Measurements from ENCODE around the gene FAM3C.

FAM3C gene

GRCh38 chr7:121384265-121384664 is 11.8 kb downstream of the FAM3C start:
- H3K4me2 ChIP-seq (ENCODE audit: low read length) = peak overlapping the region; percentile 19; the same call in 1 of the 2 replicates
- H3K9me2 ChIP-seq (ENCODE audit: low read depth, low read length) = no peaks in the 10 kb centered on the region
- H3K27me3 ChIP-seq (ENCODE audit: insufficient read depth, low read length) = no peaks in the 10 kb centered on the region
- peak overlapping the region; percentile 77 for H3K27ac ChIP-seq (ENCODE audit: low read depth, low read length, poor library complexity, severe bottlenecking)
- no peaks in the 10 kb centered on the region for H3F3A ChIP-seq (ENCODE audit: insufficient read depth, low read length)
- no peak overlapping the region for H3K4me3 ChIP-seq (ENCODE audit: low read depth, low read length, poor library complexity, severe bottlenecking)
- no peaks in the 10 kb centered on the region for H3K9me3 ChIP-seq (ENCODE audit: low read length)
- H4K20me1 ChIP-seq (ENCODE audit: insufficient read depth, low read length) = no peaks in the 10 kb centered on the region
- TF ChIP-seq CTCF (IDR thresholded peaks at IDR 0.05; ENCODE audit: low read length) (no peak), EZH2 (IDR thresholded peaks at IDR 0.05; ENCODE audit: borderline replicate concordance, low read length) (no peak)
- peaks cover 65% of the 10 kb centered on the region for H3K79me2 ChIP-seq (ENCODE audit: insufficient read depth, low read length)
- no peak overlapping the region; the same call in 1 of the 2 replicates for H3K9ac ChIP-seq (ENCODE audit: low read length)
- peaks cover 24% of the 10 kb centered on the region for H3K36me3 ChIP-seq (ENCODE audit: insufficient read depth, low read length)
- no peak overlapping the region for H2AFZ ChIP-seq (ENCODE audit: low read length)
- H3K4me1 ChIP-seq (ENCODE audit: insufficient read depth, low read length, severe bottlenecking) = peaks cover 93% of the 10 kb centered on the region

DNA sequence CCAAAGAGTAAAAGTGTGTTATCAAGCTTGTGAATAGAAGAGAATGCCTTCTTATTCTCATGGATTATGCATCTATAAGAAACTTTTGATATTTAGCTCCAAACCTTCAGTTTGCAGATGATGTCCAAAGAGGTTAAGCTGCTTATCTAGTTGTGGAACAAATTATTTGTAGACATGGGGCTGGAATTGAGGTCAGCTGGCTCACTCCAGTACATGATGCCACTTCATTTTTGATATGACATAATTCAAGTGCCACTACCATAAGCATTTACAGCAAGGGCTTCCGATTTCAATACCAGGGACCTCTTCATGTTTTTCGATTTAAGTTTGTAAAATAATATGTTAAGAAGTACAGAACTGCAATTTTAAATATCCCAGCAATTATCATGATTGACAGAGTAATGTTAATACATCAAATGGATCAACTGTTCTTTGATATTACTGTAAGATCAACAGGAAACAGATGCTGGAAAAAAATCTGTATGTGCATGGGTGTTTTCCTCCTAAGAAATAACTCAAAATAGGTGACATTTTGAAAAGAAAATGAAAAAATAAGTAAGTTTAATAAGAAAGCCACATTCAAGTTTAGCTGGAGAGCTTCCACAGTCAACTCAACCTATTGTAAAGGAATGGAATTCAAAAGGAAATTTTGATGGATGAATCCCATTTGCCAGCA is 12.7 kb downstream of the FAM3C start:
- H2AFZ ChIP-seq (ENCODE audit: low read length) = no peak overlapping the region
- H3K9me2 ChIP-seq (ENCODE audit: low read depth, low read length) = no peaks in the 10 kb centered on the region
- H3K27ac ChIP-seq (ENCODE audit: low read depth, low read length, poor library complexity, severe bottlenecking) = peak overlapping the region; percentile 77
- no peak overlapping the region for H3K4me3 ChIP-seq (ENCODE audit: low read depth, low read length, poor library complexity, severe bottlenecking)
- TF ChIP-seq EZH2 (IDR thresholded peaks at IDR 0.05; ENCODE audit: borderline replicate concordance, low read length) (no peak), CTCF (IDR thresholded peaks at IDR 0.05; ENCODE audit: low read length) (no peak)
- no peaks in the 10 kb centered on the region for H3K27me3 ChIP-seq (ENCODE audit: insufficient read depth, low read length)
- no peaks in the 10 kb centered on the region for H4K20me1 ChIP-seq (ENCODE audit: insufficient read depth, low read length)
- peaks cover 57% of the 10 kb centered on the region for H3K79me2 ChIP-seq (ENCODE audit: insufficient read depth, low read length)
- H3F3A ChIP-seq (ENCODE audit: insufficient read depth, low read length) = no peaks in the 10 kb centered on the region
- H3K36me3 ChIP-seq (ENCODE audit: insufficient read depth, low read length) = peaks cover 28% of the 10 kb centered on the region
- H3K9me3 ChIP-seq (ENCODE audit: low read length) = no peaks in the 10 kb centered on the region
- no peak overlapping the region for H3K9ac ChIP-seq (ENCODE audit: low read length)
- H3K4me1 ChIP-seq (ENCODE audit: insufficient read depth, low read length, severe bottlenecking) = peaks cover 84% of the 10 kb centered on the region
- peak overlapping the region; percentile 19; the same call in 1 of the 2 replicates for H3K4me2 ChIP-seq (ENCODE audit: low read length)

DNA sequence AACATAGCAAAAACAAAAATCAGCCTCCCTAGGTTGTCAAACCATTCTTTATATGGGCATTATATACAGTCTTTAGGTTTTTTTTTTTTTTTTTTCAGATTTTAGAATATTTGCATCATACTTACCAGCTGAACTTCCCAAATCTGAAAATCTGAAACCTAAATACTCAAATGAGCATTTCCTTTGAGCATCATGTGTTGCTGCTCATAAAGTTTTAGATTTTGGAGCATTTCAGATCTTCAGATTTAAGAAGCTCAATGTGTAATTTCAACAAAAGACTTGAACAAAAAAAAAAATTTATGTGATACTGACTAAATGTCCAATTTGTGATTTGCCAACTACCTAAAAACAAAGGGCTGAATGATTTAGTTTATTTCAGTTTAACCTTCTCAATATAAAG is 13.6 kb downstream of the FAM3C start:
- Histone ChIP-seq H3K27ac (ENCODE audit: low read depth, low read length, poor library complexity, severe bottlenecking) (peak overlapping the region; percentile 77), H3K4me3 (ENCODE audit: low read depth, low read length, poor library complexity, severe bottlenecking) (no peak overlapping the region), H3K4me1 (ENCODE audit: insufficient read depth, low read length, severe bottlenecking) (peaks cover 79% of the 10 kb centered on the region), H3K27me3 (ENCODE audit: insufficient read depth, low read length) (no peaks in the 10 kb centered on the region), H3K9ac (ENCODE audit: low read length) (no peak overlapping the region), H3K9me2 (ENCODE audit: low read depth, low read length) (no peaks in the 10 kb centered on the region), H3F3A (ENCODE audit: insufficient read depth, low read length) (no peaks in the 10 kb centered on the region), H2AFZ (ENCODE audit: low read length) (no peak overlapping the region), H3K9me3 (ENCODE audit: low read length) (no peaks in the 10 kb centered on the region), H3K36me3 (ENCODE audit: insufficient read depth, low read length) (peaks cover 37% of the 10 kb centered on the region), H3K4me2 (ENCODE audit: low read length) (no peak overlapping the region), H3K79me2 (ENCODE audit: insufficient read depth, low read length) (peaks cover 48% of the 10 kb centered on the region), H4K20me1 (ENCODE audit: insufficient read depth, low read length) (no peaks in the 10 kb centered on the region)
- TF ChIP-seq EZH2 (IDR thresholded peaks at IDR 0.05; ENCODE audit: borderline replicate concordance, low read length) (no peak), CTCF (IDR thresholded peaks at IDR 0.05; ENCODE audit: low read length) (no peak)

Data from OCI-LY1 (cell line).